Measurements from ENCODE around the gene ESYT3. TPM values are rescaled to one million over a fixed set of nuclear protein-coding genes. Genes with fewer than 3 reads are reported as not detected.
A peak's percentile ranks its signal among the peaks of the same experiment; 100 is the strongest.
"Not testable (repeated sequence)": the region's sequence is repeated elsewhere in the genome, so short reads cannot be mapped to it uniquely, and the experiment has no call there.

The ESYT3 gene
- total RNA-seq, 1 donor from 2014 or later: not detected

DNA sequence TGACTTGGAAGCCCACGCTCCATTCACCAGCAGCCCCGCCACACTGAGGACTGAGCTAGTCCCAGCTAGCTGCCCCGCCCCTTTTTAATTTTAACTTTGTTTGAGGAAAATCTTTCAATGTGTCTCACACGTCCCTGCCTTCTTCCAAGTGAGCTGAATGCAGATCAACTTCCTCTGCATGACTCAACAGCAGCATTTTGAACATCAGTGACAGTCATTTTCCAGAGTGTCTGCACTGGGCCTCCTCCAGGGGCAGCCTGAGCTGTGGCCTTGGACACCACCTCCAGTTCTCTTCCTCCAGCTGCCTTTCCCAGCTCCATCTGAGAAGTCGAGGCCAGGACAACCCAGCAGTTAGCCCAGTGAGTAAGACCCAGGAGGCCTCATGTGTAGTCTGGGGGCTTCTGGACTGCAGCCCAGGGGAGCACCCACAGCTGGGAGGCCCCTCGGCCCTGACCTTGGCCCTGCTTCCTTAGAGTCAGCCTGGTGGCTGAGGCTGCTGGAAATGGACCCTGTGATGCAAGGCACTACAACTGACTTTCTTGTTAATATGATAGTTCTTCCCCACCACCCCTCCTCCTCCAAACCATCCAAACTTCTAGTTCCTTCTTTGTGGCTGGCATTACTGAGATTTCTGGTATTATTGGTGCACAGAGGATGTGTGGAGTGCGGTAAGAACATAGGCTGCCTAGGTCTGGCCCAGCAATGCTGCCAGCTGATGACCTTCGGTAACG, 21.4 kb upstream of the ESYT3 start:
- TF ChIP-seq, protein P1, sequence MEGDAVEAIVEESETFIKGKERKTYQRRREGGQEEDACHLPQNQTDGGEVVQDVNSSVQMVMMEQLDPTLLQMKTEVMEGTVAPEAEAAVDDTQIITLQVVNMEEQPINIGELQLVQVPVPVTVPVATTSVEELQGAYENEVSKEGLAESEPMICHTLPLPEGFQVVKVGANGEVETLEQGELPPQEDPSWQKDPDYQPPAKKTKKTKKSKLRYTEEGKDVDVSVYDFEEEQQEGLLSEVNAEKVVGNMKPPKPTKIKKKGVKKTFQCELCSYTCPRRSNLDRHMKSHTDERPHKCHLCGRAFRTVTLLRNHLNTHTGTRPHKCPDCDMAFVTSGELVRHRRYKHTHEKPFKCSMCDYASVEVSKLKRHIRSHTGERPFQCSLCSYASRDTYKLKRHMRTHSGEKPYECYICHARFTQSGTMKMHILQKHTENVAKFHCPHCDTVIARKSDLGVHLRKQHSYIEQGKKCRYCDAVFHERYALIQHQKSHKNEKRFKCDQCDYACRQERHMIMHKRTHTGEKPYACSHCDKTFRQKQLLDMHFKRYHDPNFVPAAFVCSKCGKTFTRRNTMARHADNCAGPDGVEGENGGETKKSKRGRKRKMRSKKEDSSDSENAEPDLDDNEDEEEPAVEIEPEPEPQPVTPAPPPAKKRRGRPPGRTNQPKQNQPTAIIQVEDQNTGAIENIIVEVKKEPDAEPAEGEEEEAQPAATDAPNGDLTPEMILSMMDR (IDR thresholded peaks at IDR 0.05): no peak
- Histone ChIP-seq H3K4me1 (no peaks in the 10 kb centered on the region), H3K36me3 (no peaks in the 10 kb centered on the region), H3K27ac (no peak overlapping the region), H3K27me3 (no peaks in the 10 kb centered on the region), H3K9me3 (no peaks in the 10 kb centered on the region), H3K4me3 (no peak overlapping the region)
- intact Hi-C loops (cut with DNase I): no loop called here
- DNase-seq (ENCODE audit: low spot score in 2 of 2): no peak

DNA sequence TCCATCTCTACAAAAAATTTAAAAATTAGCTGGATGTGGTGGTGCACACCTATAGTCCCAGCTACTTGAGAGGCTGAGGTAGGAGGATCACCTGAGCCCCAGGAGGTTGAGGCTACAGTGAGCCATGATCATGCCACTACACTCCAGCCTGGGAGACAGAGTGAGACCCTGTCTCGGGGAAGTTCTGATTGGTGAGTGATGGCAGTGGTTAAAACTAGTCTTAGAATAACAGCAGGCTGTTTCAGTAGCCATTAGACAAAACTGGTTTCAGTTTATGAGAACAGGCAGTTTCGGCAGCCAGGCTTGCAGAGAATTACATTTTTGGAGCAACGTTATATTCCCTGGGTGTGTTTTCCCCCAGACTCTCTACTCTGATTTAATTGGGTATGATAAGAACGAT, 18.2 kb upstream of the ESYT3 start:
- H3K4me1 ChIP-seq; H3K27me3 ChIP-seq; H3K9me3 ChIP-seq; H3K27ac ChIP-seq; H3K36me3 ChIP-seq; H3K4me3 ChIP-seq; DNase-seq (ENCODE audit: low spot score in 2 of 2): not testable (repeated sequence)
- intact Hi-C loops (cut with DNase I): loop anchor here (2.0 to 5.0 kb wide), 3 partner anchors 84 to 913 kb away; no protein-coding TSS in a partner anchor

DNA sequence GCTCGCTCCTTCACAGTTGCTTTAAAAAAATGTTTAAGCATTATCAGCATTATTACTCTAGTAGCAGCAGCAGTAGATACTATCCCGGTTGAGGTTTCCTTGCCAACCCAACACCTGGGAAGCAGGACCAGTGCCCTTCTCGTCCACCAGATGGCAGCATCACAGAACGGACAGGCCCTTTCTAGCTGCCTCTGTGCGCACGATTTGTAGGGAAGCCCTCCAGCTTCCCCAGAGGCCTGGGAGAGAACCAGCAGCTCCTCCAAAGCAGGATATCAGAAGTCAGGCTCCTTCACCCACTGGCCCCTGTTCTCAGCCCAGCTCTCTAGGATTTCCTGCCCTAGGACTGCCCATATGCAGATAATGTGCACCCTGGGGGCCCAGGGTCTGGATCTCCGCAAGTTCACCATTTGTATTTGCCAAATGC, 16.8 kb upstream of the ESYT3 start:
- intact Hi-C loops (cut with DNase I): loop anchor here (2.0 to 5.0 kb wide), 3 partner anchors 85 to 911 kb away; no protein-coding TSS in a partner anchor
- Histone ChIP-seq H3K4me1 (no peaks in the 10 kb centered on the region), H3K27ac (no peak overlapping the region), H3K4me3 (no peak overlapping the region), H3K27me3 (no peaks in the 10 kb centered on the region), H3K36me3 (no peaks in the 10 kb centered on the region), H3K9me3 (no peaks in the 10 kb centered on the region)
- TF ChIP-seq, protein P1 (IDR thresholded peaks at IDR 0.05): peak; percentile 63 to 90 (median 89)
- peak in 1 of 2 donors; percentile 84 for DNase-seq (ENCODE audit: low spot score in 2 of 2)

DNA sequence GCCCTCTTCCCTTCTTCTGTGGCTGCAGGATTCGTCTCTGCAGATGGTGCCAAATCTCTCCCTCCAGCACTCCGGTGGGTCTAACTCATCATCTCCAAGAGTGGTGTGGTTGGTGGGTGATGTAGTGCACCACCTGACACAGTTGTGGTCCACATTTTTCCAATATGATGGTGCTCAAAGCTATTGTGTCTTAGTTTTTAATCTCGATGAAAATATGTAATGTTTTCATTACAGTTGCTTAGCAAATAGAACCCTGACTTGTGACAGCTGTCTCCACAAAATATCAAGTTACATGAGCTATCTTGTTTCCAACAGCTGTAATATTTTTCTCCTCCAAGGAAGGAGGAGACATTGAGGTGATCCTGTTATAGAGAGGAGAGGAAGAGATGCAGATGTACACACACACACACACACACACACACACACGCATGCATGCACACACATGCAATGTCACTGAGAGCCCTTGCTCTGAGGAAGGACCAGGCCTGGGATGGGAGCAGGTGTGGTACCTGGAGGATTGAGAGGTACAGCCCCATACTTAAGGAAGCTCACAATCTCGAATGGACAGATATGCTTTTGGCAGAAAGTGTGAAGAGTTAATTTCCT, 15.7 kb upstream of the ESYT3 start:
- DNase-seq (ENCODE audit: low spot score in 2 of 2): no peak
- no peak overlapping the region for H3K27ac ChIP-seq
- intact Hi-C loops (cut with DNase I): loop anchor here (5.0 kb wide), 1 partner anchor 86 kb away; no protein-coding TSS in a partner anchor

DNA sequence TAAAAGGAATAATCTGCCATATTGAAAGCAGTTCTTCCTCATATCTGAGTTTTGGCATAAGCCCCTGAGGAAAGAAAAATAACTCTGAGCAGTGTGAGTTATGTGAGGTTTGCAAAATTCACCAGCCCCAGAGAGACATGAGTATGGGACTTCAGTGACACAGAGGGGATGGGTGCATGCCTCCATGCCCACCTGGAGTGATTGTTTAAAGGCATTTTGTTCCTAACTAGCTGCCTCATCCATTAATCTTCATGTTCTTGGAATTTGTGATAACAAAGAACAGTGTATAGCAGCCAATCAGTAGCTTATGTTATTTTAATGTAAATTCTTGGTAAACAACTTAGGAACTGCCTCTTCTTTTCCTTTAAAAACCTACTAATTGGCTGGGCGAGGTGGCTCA, 11.1 kb upstream of the ESYT3 start:
- Histone ChIP-seq H3K27me3 (no peaks in the 10 kb centered on the region), H3K27ac (no peak overlapping the region), H3K9me3 (no peaks in the 10 kb centered on the region), H3K36me3 (no peaks in the 10 kb centered on the region), H3K4me3 (no peak overlapping the region), H3K4me1 (no peaks in the 10 kb centered on the region)
- intact Hi-C loops (cut with DNase I): no loop called here
- no peak for DNase-seq (ENCODE audit: low spot score in 2 of 2)
- TF ChIP-seq, protein P1 (IDR thresholded peaks at IDR 0.05): no peak

More for the DNA sequence above, 15.7 kb upstream of the ESYT3 start:
- Histone ChIP-seq H3K36me3 (no peaks in the 10 kb centered on the region), H3K9me3 (no peaks in the 10 kb centered on the region), H3K4me1 (no peaks in the 10 kb centered on the region), H3K27me3 (no peaks in the 10 kb centered on the region), H3K4me3 (no peak overlapping the region)
- TF ChIP-seq, protein P1 (IDR thresholded peaks at IDR 0.05): no peak

DNA sequence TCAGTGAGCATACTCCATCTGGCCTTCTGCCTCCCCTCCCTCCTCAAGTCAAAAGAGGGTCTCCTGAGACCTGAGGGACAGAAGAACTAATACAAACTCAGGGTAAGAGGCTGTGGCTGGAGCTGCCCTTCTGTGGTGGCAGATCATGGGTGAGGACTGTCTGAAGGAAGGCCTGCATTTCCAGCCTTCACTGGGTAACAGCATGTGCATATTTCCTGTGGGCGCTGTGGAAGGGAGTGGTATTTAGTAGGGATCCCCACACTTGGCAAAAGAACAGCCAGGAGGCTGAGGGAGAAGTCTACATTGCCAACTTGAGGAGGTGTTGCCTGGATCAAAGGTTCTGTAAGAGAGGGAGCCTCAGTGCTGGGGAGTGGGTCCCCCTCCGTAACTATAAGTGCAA, 10.1 kb upstream of the ESYT3 start:
- H3K27ac ChIP-seq: no peak overlapping the region
- DNase-seq (ENCODE audit: low spot score in 2 of 2): no peak
- intact Hi-C loops (cut with DNase I): no loop called here

More for the DNA sequence above, 10.1 kb upstream of the ESYT3 start:
- H3K4me3 ChIP-seq: no peak overlapping the region
- H3K27me3 ChIP-seq: no peaks in the 10 kb centered on the region
- TF ChIP-seq, protein P1 (IDR thresholded peaks at IDR 0.05): no peak
- H3K9me3 ChIP-seq: no peaks in the 10 kb centered on the region
- no peaks in the 10 kb centered on the region for H3K4me1 ChIP-seq
- no peaks in the 10 kb centered on the region for H3K36me3 ChIP-seq
